ENCODE results near the gene WDR6.

WDR6 gene

GRCh38 chr3:48963591-48963990 lies 43.6 kb upstream of the WDR6 start:
- Histone ChIP-seq H3K36me3 (ENCODE audit: low read depth) (peaks cover 63% of the 10 kb centered on the region), H3K9me3 (ENCODE audit: severe bottlenecking) (no peaks in the 10 kb centered on the region), H3K27me3 (ENCODE audit: insufficient read depth, poor library complexity, severe bottlenecking) (no peaks in the 10 kb centered on the region), H3K4me3 (ENCODE audit: severe bottlenecking) (no peak overlapping the region), H3K4me1 (ENCODE audit: insufficient read depth, poor library complexity, severe bottlenecking) (no peaks in the 10 kb centered on the region), H3K27ac (ENCODE audit: poor library complexity, severe bottlenecking) (no peak overlapping the region)
- DNase-seq (ENCODE audit: low spot score), result no peak
- no peak for TF ChIP-seq CTCF (IDR thresholded peaks at IDR 0.05; ENCODE audit: poor library complexity, severe bottlenecking)
- ATAC-seq (ENCODE audit: low read depth), result no peak

- H3K4me1 ChIP-seq (ENCODE audit: insufficient read depth, poor library complexity, severe bottlenecking), result no peaks in the 10 kb centered on the region
- TF ChIP-seq CTCF (IDR thresholded peaks at IDR 0.05; ENCODE audit: poor library complexity, severe bottlenecking), result no peak
- no peak overlapping the region for H3K27ac ChIP-seq (ENCODE audit: poor library complexity, severe bottlenecking)
- DNase-seq (ENCODE audit: low spot score) (no peak), ATAC-seq (ENCODE audit: low read depth) (no peak)
- H3K27me3 ChIP-seq (ENCODE audit: insufficient read depth, poor library complexity, severe bottlenecking), result no peaks in the 10 kb centered on the region
- no peaks in the 10 kb centered on the region for H3K9me3 ChIP-seq (ENCODE audit: severe bottlenecking)
- H3K36me3 ChIP-seq (ENCODE audit: low read depth), result peaks cover 78% of the 10 kb centered on the region
- H3K4me3 ChIP-seq (ENCODE audit: severe bottlenecking), result no peak overlapping the region
Measured at GRCh38 chr3:48966367-48966766, 40.8 kb upstream of the WDR6 start.

- Histone ChIP-seq H3K27ac (ENCODE audit: poor library complexity, severe bottlenecking) (no peak overlapping the region), H3K4me1 (ENCODE audit: insufficient read depth, poor library complexity, severe bottlenecking) (no peaks in the 10 kb centered on the region), H3K4me3 (ENCODE audit: severe bottlenecking) (no peak overlapping the region), H3K36me3 (ENCODE audit: low read depth) (peaks cover 78% of the 10 kb centered on the region), H3K9me3 (ENCODE audit: severe bottlenecking) (no peaks in the 10 kb centered on the region), H3K27me3 (ENCODE audit: insufficient read depth, poor library complexity, severe bottlenecking) (no peaks in the 10 kb centered on the region)
- no peak for ATAC-seq (ENCODE audit: low read depth)
- DNase-seq (ENCODE audit: low spot score), result no peak
- no peak for TF ChIP-seq CTCF (IDR thresholded peaks at IDR 0.05; ENCODE audit: poor library complexity, severe bottlenecking)
Measured at GRCh38 chr3:48966876-48967361, 40.3 kb upstream of the WDR6 start.

- Histone ChIP-seq H3K36me3 (ENCODE audit: low read depth) (peaks cover 91% of the 10 kb centered on the region), H3K4me1 (ENCODE audit: insufficient read depth, poor library complexity, severe bottlenecking) (peaks cover 10% of the 10 kb centered on the region), H3K4me3 (ENCODE audit: severe bottlenecking) (no peak overlapping the region), H3K27ac (ENCODE audit: poor library complexity, severe bottlenecking) (no peak overlapping the region), H3K9me3 (ENCODE audit: severe bottlenecking) (no peaks in the 10 kb centered on the region), H3K27me3 (ENCODE audit: insufficient read depth, poor library complexity, severe bottlenecking) (no peaks in the 10 kb centered on the region)
- DNase-seq (ENCODE audit: low spot score) (no peak), ATAC-seq (ENCODE audit: low read depth) (no peak)
- no peak for TF ChIP-seq CTCF (IDR thresholded peaks at IDR 0.05; ENCODE audit: poor library complexity, severe bottlenecking)
Measured at GRCh38 chr3:48970586-48970985, 36.6 kb upstream of the WDR6 start.

- ATAC-seq (ENCODE audit: low read depth) (no peak), DNase-seq (ENCODE audit: low spot score) (no peak)
- H3K4me3 ChIP-seq (ENCODE audit: severe bottlenecking), result no peak overlapping the region
- H3K27me3 ChIP-seq (ENCODE audit: insufficient read depth, poor library complexity, severe bottlenecking), result no peaks in the 10 kb centered on the region
- H3K4me1 ChIP-seq (ENCODE audit: insufficient read depth, poor library complexity, severe bottlenecking), result peaks cover 10% of the 10 kb centered on the region
- H3K36me3 ChIP-seq (ENCODE audit: low read depth), result peaks cover 94% of the 10 kb centered on the region
- no peak overlapping the region for H3K27ac ChIP-seq (ENCODE audit: poor library complexity, severe bottlenecking)
- TF ChIP-seq CTCF (IDR thresholded peaks at IDR 0.05; ENCODE audit: poor library complexity, severe bottlenecking), result no peak
- H3K9me3 ChIP-seq (ENCODE audit: severe bottlenecking), result no peaks in the 10 kb centered on the region
Measured at GRCh38 chr3:48974076-48974864, 32.9 kb upstream of the WDR6 start.
